NCI-H82 treated with DMSO at 0.1 percent for 48 hours (cell line): ENCODE results near the gene CSNK1A1L.

Experiments used
- DNase-seq: peaks from one replicate; lab custom pipeline; 2025; ENCODE audit not compliant: unreplicated experiment; lab: John Stamatoyannopoulos, UW

CSNK1A1L gene

DNA sequence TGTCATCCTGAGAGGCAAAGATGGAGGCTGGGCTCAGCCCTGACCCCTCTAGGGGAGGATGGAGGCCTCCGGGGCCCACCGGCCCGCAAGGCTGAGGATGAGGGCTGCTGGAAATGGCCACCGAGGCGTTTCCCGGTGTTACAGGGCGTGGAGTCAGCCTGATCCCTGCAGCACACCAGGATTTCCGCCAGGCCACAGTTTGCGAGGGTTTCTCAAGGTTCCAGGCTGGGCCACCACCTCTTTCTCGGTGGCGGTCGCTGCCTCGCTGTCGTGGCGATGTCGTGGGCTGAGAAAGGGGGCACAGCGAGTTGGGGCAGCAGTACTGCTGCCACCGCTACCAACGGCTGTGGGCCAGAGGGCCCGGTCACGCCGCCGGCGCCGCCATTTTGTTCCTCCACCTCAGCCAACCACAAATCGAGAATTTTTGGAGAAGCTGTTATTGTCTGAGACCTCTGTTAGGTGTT is at the start of gene CSNK1A1L:
TSS of gene CSNK1A1L (minus strand) at position 414 of the 464 bp plus-strand sequence. CDS start at position 6, 408 bp downstream.
- DNase-seq, result no peak

GRCh38 chr13:37149380-37149779 is 43.9 kb upstream of the CSNK1A1L start:
- DNase-seq, result no peak

- peak; percentile 82 for DNase-seq
These were observed 43.0 kb upstream of the CSNK1A1L start for GRCh38 chr13:37148501-37148900.

- no peak for DNase-seq
These were observed 39.2 kb upstream of the CSNK1A1L start for GRCh38 chr13:37144661-37145060.

- no peak for DNase-seq
These were observed 38.4 kb upstream of the CSNK1A1L start for GRCh38 chr13:37143911-37144310.

DNA sequence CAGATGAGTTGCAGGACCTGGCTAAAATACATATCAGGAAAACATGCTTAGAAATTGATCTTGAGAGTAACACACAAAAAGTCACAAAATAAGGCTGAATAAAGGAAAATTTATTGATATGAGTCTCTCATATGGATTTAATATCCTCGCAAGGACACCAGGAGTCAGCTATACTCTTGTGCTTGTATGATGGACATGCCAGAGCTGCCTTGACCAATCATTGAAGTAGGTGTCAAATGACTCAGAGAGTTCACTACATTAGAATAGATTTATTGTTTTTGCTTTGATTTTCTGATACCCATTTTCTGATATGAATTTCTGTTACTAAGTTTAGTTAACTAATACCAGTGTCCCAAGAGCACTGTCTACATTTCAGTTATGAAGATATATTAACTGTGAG is 37.4 kb upstream of the CSNK1A1L start:
- no peak for DNase-seq

GRCh38 chr13:37141011-37141410 is 35.5 kb upstream of the CSNK1A1L start:
- DNase-seq, result no peak

- DNase-seq, result no peak
These were observed 33.9 kb upstream of the CSNK1A1L start for GRCh38 chr13:37139356-37139755.

DNA sequence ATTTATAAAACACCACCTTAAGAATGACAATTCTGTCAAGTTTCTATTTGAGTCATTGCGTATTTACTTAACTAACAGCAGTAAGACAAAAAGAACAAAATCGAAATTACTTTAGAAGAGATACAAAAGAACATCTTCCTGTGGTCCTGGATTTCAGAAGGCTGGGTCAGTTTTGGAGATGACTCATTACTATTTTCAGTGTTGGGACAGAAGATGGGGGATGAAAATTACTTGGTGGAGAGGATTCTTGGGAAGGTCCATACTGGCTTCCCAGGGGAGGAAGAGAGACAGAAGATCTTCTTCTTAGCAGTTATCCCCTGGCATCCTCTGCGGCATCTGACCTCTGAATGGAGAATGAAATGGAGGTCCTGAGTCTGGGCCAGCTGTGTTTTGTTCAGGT is 33.5 kb upstream of the CSNK1A1L start:
- no peak for DNase-seq

DNA sequence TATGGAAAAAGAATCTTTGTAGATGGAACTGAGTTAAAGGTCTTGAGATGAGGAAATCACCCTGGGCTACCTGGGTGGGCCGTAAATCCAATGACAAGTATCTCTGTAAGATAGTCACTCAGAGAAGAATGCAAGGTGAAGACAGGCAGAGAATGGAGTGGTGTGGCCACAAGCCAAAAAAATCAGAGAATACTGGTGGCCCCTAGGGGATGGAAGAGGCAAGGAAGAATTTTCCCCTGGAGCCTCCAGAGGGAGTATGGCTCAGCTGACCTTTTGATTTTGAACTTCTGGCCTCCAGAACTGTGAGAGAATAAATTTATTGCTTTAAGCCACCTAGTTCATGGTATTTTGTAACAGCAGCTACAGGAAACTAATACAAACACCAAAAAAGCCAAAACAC is 32.7 kb upstream of the CSNK1A1L start:
- no peak for DNase-seq

DNA sequence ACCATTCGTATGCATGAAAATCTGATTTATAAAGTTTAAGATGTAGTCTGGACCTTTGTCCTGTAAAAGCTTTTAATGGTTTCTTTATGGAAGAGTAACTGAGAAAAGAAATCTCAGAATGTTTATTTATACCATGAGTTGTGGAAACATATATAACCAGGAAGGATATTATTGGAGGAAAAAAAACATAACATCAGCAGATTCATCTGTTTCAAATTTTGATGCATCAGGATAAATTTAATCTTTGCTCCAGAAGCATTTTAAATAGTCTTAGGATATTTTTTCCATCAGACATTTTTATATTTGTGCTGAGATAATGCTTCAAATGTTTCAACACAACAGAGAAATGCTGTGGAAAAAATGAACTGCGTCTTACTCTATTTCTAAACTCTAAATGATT is 31.2 kb upstream of the CSNK1A1L start:
- no peak for DNase-seq

DNA sequence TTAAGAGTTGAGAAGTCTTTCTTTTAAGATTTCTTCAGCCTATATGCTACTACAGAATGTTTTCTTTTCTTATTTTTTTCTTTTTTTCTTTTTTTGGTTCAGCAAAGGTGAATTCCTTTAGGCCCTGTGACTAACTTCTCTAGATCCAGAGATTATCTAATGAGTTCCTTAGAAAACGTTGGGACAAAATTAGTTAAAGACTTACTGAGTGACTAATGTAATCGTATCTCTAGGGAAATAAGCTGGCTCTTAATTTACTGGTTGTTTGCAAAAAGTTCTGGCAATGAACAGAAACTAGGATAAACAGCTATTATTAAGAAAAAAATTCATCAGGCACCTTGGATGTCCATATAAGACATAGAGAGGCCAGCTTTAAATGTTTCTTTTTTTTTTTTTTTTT is 30.7 kb upstream of the CSNK1A1L start:
- DNase-seq, result no peak

- no peak for DNase-seq
These were observed 29.1 kb upstream of the CSNK1A1L start for GRCh38 chr13:37134411-37135041.

DNA sequence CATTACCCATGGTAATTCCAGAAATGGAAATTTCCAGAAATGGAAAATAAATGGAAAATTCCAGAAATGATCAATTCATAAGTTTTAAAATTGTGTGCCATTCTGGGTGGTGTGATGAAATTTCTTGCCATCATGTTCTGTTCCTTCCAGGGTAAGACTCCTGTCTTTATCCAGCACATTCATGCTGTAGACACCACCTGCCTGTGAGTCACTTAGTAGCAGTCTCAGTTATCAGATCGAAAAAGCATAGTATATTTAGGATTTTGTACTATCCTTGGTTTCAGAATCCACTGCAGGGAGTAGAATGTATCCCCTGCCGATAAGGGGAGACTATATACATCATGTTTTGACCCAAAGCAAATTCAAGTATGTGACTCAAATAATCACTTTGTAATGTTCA is 26.7 kb upstream of the CSNK1A1L start:
- no peak for DNase-seq

GRCh38 chr13:37131092-37131491 is 25.6 kb upstream of the CSNK1A1L start:
- no peak for DNase-seq

DNA sequence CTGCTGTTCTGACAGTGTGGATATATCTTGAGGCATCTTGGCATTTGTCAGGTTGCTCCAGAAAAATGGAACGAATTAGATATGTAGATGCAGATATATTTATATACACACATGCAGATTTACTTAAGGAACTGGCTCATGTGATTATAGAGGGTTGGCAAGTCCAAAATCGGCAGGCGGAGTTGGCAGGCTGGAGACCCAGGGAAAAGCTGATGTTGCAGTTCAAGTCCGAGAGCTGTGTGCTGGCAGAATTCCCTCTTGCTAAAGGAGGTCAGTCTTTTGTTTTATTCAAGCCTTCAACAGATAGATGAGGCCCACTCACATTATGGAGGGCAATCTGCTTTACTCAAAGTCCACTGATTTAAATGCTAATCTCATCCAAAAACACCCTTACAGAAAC is 24.4 kb upstream of the CSNK1A1L start:
- no peak for DNase-seq

DNA sequence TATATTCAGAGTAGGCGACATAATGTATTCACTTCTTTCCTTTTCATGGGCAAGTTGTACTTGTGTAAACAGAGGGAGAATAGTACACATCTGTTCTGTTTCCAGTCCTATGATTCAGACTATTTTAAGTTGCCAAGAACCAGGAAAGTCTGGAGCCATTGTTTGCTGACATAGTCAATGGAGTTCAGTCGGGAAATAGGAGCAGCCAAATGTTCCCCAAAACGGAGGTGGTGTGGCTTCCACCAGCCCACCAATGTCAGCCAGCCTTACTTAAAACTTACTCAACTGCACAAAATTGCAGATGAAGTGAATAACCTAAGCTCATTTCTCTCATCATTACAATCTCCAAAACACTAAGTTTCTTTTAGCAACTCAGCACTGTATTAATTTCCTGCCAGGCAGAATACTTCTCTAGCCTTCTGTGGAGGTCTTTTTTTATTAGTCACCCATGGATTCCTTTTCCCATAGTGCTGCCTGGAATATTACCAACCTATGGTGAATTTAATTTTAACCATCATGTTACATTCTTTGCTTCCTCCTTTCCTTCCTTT is 22.3 kb upstream of the CSNK1A1L start:
- DNase-seq, result no peak

GRCh38 chr13:37123337-37123736 is 17.9 kb upstream of the CSNK1A1L start:
- DNase-seq, result no peak

DNA sequence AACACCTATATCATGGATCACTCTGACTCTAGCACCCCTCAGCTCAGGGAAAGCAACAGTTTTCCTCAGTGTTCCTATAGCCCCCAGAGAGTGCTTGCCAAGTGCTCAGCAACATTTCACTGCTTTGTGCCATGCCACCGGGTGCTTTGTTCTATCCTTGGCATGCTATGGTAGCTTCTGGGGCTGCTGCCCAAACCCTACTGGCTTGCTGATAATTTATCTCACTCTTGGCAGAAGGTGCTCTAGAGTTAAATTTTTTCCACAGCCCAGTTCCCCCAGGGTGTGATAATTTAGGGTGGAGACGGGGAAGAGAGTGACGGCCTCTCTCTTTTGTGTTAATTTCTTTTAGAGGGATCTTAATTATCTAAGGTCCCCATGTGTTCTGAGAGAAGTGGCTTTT is 12.6 kb upstream of the CSNK1A1L start:
- DNase-seq, result no peak

DNA sequence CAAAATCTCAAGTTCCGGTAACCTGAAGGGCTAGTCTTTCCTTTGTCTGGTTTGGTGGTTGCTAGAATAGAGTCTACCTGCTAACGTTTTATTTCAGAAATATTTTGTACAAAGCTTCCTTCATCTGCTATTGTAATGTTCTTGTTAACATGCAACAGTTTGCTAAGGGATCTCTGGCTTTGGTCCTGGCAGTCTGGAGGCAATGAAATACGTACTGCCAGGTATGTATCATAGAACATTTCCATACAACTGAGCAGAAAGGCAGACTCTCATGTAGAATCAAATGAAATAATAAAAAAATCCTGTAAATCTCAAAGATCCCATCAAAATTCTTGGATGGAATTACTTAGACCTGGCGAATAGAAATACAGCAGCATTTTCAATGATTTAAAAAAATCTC is 8.8 kb upstream of the CSNK1A1L start:
- DNase-seq, result no peak

GRCh38 chr13:37113534-37113933 is 8.1 kb upstream of the CSNK1A1L start:
- DNase-seq, result no peak

- DNase-seq, result no peak
These were observed 3.7 kb upstream of the CSNK1A1L start for GRCh38 chr13:37109051-37109678.

- DNase-seq, result no peak
These were observed 2.4 kb upstream of the CSNK1A1L start for GRCh38 chr13:37107868-37108267.
